NCI-H446 treated with DMSO at 0.1 percent for 48 hours (cell line): Measurements from ENCODE around the gene HTR1A.
A peak's percentile ranks its signal among the peaks of the same experiment; 100 is the strongest.

Source experiments
- DNase-seq: peaks from one replicate; lab custom pipeline; 2025; lab: John Stamatoyannopoulos, UW

The HTR1A gene

GRCh38 chr5:63962279-63962678, at the start of gene HTR1A:
TSS of gene HTR1A (minus strand) at chr5:63962445. CDS start at chr5:63961719, 726 bp downstream.
- DNase-seq, result no peak

GRCh38 chr5:64003966-64004365, 41.7 kb upstream of the HTR1A start:
- DNase-seq, result no peak

- DNase-seq, result no peak
These were observed 37.9 kb upstream of the HTR1A start for GRCh38 chr5:64000096-64000495.

GRCh38 chr5:63987053-63987452, 24.8 kb upstream of the HTR1A start:
- DNase-seq, result no peak

- DNase-seq, result no peak
These were observed 19.6 kb upstream of the HTR1A start for GRCh38 chr5:63981864-63982263.

GRCh38 chr5:63963926-63964325, 1.7 kb upstream of the HTR1A start:
- DNase-seq, result no peak

GRCh38 chr5:63963080-63963735, 963 bp upstream of the HTR1A start:
- DNase-seq, result peak; percentile 52

- DNase-seq, result no peak
These were observed 565 bp downstream of the HTR1A start for GRCh38 chr5:63961598-63962161.

- no peak for DNase-seq
These were observed 1.1 kb downstream of the HTR1A start for GRCh38 chr5:63961125-63961597.

GRCh38 chr5:63960646-63961045, 1.6 kb downstream of the HTR1A start:
- DNase-seq, result no peak

GRCh38 chr5:63959177-63959982, 2.9 kb downstream of the HTR1A start:
- peak; percentile 67 for DNase-seq

GRCh38 chr5:63958654-63959053, 3.6 kb downstream of the HTR1A start:
- DNase-seq, result no peak

GRCh38 chr5:63957617-63958016, 4.6 kb downstream of the HTR1A start:
- DNase-seq, result no peak

GRCh38 chr5:63953217-63953616, 9.0 kb downstream of the HTR1A start:
- DNase-seq, result peak; percentile 87

GRCh38 chr5:63935103-63935502, 27.1 kb downstream of the HTR1A start:
- DNase-seq, result no peak

GRCh38 chr5:63931836-63932235, 30.4 kb downstream of the HTR1A start:
- peak; percentile 89 for DNase-seq

GRCh38 chr5:63928451-63928850, 33.8 kb downstream of the HTR1A start:
- peak; percentile 95 for DNase-seq

- DNase-seq, result peak; percentile 14
These were observed 38.3 kb downstream of the HTR1A start for GRCh38 chr5:63923914-63924313.

GRCh38 chr5:63919763-63920478, 42.3 kb downstream of the HTR1A start:
- DNase-seq, result no peak

GRCh38 chr5:63916786-63917185, 45.5 kb downstream of the HTR1A start:
- DNase-seq, result no peak

GRCh38 chr5:63911871-63912270, 50.4 kb downstream of the HTR1A start:
- no peak for DNase-seq
